Neural cell (in vitro differentiated cells): ENCODE results near the gene PDLIM1.
"Not testable (repeated sequence)": the region's sequence is repeated elsewhere in the genome, so short reads cannot be mapped to it uniquely, and the experiment has no call there.

ENCODE experiments used
- RAD21 ChIP-seq: fragments of 450-650 bp; conservative IDR thresholded peaks from 2 replicates; pipeline ENCODE4 v1.6.1; 2014; ENCODE audit warnings: antibody characterized with exemption, mild to moderate bottlenecking, moderate library complexity
- TAF1 ChIP-seq: IDR thresholded peaks from 2 replicates; pipeline ENCODE4 v1.6.1; 2012; ENCODE audit warnings: low read depth
- TF ChIP-seq, protein P1 (sequence below): fragments of 450-650 bp; IDR thresholded peaks from 2 replicates; pipeline ENCODE4 v1.5.1; 2014; ENCODE audit warnings: antibody characterized with exemption, mild to moderate bottlenecking, moderate library complexity; ENCODE audit not compliant: poor library complexity, severe bottlenecking

DNA sequence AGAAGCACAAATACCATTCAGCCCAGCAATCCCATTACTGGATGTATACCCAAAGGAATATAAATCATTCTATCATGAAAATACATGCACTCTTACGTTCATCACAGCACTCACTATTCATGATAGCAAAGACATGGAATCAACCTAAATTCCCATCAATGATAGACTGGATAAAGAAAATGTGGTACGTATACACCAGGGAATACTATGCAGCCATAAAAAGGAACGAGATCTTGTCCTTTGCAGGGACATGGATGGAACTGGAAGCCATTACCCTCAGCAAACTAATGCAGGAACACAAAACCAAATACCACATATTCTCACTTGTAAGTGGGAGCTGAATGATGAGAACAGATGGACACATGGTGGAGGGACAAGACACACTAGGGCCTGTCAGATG is 50.7 kb downstream of the PDLIM1 start:
- TF ChIP-seq, protein P1, sequence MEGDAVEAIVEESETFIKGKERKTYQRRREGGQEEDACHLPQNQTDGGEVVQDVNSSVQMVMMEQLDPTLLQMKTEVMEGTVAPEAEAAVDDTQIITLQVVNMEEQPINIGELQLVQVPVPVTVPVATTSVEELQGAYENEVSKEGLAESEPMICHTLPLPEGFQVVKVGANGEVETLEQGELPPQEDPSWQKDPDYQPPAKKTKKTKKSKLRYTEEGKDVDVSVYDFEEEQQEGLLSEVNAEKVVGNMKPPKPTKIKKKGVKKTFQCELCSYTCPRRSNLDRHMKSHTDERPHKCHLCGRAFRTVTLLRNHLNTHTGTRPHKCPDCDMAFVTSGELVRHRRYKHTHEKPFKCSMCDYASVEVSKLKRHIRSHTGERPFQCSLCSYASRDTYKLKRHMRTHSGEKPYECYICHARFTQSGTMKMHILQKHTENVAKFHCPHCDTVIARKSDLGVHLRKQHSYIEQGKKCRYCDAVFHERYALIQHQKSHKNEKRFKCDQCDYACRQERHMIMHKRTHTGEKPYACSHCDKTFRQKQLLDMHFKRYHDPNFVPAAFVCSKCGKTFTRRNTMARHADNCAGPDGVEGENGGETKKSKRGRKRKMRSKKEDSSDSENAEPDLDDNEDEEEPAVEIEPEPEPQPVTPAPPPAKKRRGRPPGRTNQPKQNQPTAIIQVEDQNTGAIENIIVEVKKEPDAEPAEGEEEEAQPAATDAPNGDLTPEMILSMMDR, result not testable (repeated sequence)
- TF ChIP-seq TAF1, RAD21: not testable (repeated sequence)
